Small intestine (tissue), 7 donors: ENCODE results near the gene PDCD7. TPM values are rescaled to one million over a fixed set of nuclear protein-coding genes. Genes with fewer than 3 reads are reported as not detected.
"Not testable (repeated sequence)": the region's sequence is repeated elsewhere in the genome, so short reads cannot be mapped to it uniquely, and the experiment has no call there.

Experiments used
- DNase-seq, 2 donors: peaks; one replicate each; pipeline versions ENCODE4 v3.0.0 to v3.0.0-alpha.2; 2013
- FAIRE-seq: peaks from 2 replicates; lab custom pipeline; 2012; peaks lifted over from hg19 to GRCh38; lab: Jason Lieb, UNC
- H3K27ac ChIP-seq, 3 donors: one replicate each; pipeline ENCODE4 v1.5.1; 2013; ENCODE audit warnings: low read length in 2 of 3, mild to moderate bottlenecking in 2 of 3, control low read depth in 1 of 3, inconsistent platforms in 1 of 3, low read depth in 1 of 3, moderate library complexity in 1 of 3
- H3K27me3 ChIP-seq, 3 donors: one replicate each; pipeline ENCODE4 v1.6.1; 2013; ENCODE audit warnings: low read length in 3 of 3, inconsistent platforms in 1 of 3; ENCODE audit not compliant: control insufficient read depth in 3 of 3, insufficient read depth in 3 of 3
- H3K36me3 ChIP-seq, 3 donors: one replicate each; pipeline ENCODE4 v1.6.1; 2013; ENCODE audit warnings: low read length in 3 of 3, inconsistent platforms in 1 of 3, low read depth in 1 of 3, mild to moderate bottlenecking in 1 of 3, moderate library complexity in 1 of 3; ENCODE audit not compliant: control insufficient read depth in 3 of 3, insufficient read depth in 2 of 3
- H3K4me1 ChIP-seq, 3 donors: one replicate each; pipeline ENCODE4 v1.6.1; 2013; ENCODE audit warnings: low read length in 2 of 3, inconsistent platforms in 1 of 3, low read depth in 1 of 3, mild to moderate bottlenecking in 1 of 3, moderate library complexity in 1 of 3; ENCODE audit not compliant: control insufficient read depth in 3 of 3, insufficient read depth in 2 of 3
- H3K4me3 ChIP-seq, 3 donors: one replicate each; pipeline ENCODE4 v1.5.1; 2013; ENCODE audit warnings: low read length in 3 of 3, control low read depth in 1 of 3, inconsistent platforms in 1 of 3, low read depth in 1 of 3, mild to moderate bottlenecking in 1 of 3, moderate library complexity in 1 of 3
- H3K9me3 ChIP-seq, 2 donors: one replicate each; pipeline ENCODE4 v1.6.1; 2013; ENCODE audit warnings: low read depth in 1 of 2, low read length in 1 of 2; ENCODE audit not compliant: control insufficient read depth in 2 of 2, insufficient read depth in 1 of 2
- WGBS, 3 donors: extraction: QIAGEN DNeasy Blood & Tissue Kit; methylation state at CpG; one replicate each; pipeline ENCODE4 v1.1.7; 2013; 5-methylcytosine and 5-hydroxymethylcytosine counted together
- polyA plus RNA-seq, 4 donors: library from polyadenylated mRNA; stranded (reverse) in 3 of 4; unstranded in 1 of 4; fragments of 200-250 nt in 3 of 4; fragments of 120-200 nt in 1 of 4; gene quantifications; one replicate each; pipeline versions ENCODE4 v1.2.1 to v1.2.3, GENCODE V29; 2013
- donor health status: healthy with polysubstance abuse.
- donor health status: control.
- donor health status: control.
- donor health status: Bipolar disorder and iron deficiency.
- donor health status: healthy.

Gene PDCD7
- polyA plus RNA-seq, 4 donors = 8.4 to 20.5 (median 11.9) TPM

DNA sequence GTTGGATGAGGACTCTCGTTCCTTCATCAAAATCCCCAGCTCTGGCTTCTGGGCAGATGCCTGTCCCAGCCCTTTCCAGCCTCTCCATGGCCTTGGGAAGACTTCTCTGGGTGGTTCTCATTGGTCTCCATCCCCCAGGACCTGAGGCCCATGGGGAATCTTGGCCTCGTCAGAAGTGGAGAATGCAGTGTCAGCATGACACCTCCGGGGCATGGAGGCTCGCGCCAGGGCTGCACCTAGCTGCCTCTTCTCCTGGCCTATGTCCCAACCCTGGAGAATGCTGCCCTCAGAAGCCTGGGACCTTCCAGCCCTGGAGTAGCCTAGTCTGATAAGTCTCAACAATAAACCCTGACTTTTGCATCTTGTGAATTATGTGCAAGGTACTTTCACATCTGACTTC, 54.0 kb downstream of the PDCD7 start:
- Histone ChIP-seq H3K27me3 (peaks cover 0 to 17% (median 0%) of the 10 kb centered on the region in 3 donors), H3K27ac (no peak overlapping the region), H3K36me3 (no peaks in the 10 kb centered on the region), H3K9me3 (peaks cover 0 to 5% of the 10 kb centered on the region in 2 donors), H3K4me3 (no peak overlapping the region), H3K4me1 (peaks cover 0 to 28% (median 5%) of the 10 kb centered on the region in 3 donors)
- peak in 1 of 2 donors; percentile 29 for DNase-seq
- FAIRE-seq = no peak
- WGBS, 3 donors = 81 to 91% (median 82%) methylated on average over 5 of the region's 5 CpGs

DNA sequence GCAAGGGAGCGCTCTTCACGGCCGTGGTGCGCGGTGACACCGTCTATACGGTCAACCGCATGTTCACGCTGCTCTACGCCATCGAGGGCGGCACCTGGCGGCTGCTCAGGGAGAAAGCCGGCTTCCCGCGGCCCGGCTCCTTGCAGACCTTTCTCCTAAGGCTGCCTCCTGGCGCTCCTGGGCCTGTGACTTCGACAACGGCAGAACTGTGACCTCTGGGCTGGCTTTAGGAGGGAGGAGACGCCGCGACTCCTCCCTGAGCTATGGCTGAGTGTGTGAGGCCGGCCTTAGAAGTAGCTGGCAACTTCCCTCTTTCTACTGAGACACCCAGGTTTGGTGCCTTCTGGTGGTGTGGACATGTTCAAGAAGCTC, 55.6 kb downstream of the PDCD7 start:
- DNase-seq = peak; percentile 90 to 93
- no peak for FAIRE-seq
- Histone ChIP-seq H3K36me3 (no peaks in the 10 kb centered on the region), H3K27me3 (peaks cover 0 to 17% (median 0%) of the 10 kb centered on the region in 3 donors), H3K9me3 (peaks cover 0 to 5% of the 10 kb centered on the region in 2 donors), H3K4me3 (no peak overlapping the region), H3K27ac (peak overlapping the region in 1 of 3 donors; percentile 52), H3K4me1 (peaks cover 0 to 18% (median 5%) of the 10 kb centered on the region in 3 donors)
- WGBS, 3 donors = 9 to 14% (median 12%) methylated on average over 24 of the region's 24 CpGs

GRCh38 chr15:65077291-65077980, 56.2 kb downstream of the PDCD7 start:
- FAIRE-seq (no peak), DNase-seq (no peak)
- Histone ChIP-seq H3K27me3 (peaks cover 0 to 17% (median 0%) of the 10 kb centered on the region in 3 donors), H3K27ac (no peak overlapping the region), H3K9me3 (peaks cover 0 to 5% of the 10 kb centered on the region in 2 donors), H3K4me1 (peaks cover 0 to 13% (median 5%) of the 10 kb centered on the region in 3 donors), H3K4me3 (no peak overlapping the region), H3K36me3 (no peaks in the 10 kb centered on the region)
- WGBS, 3 donors = 67 to 78% (median 70%) methylated on average over 73 to 85 of the region's 85 CpGs

GRCh38 chr15:65076486-65077290, 56.9 kb downstream of the PDCD7 start, which contains the start of gene KBTBD13:
Gene KBTBD13, plus strand, starts transcription at chr15:65076746. Its CDS starts 70 bp downstream, at chr15:65076816.
- no peak for FAIRE-seq

GRCh38 chr15:65075607-65076395, 57.8 kb downstream of the PDCD7 start:
- not testable (repeated sequence) for H3K36me3 ChIP-seq, H3K27ac ChIP-seq, DNase-seq, FAIRE-seq, H3K9me3 ChIP-seq, H3K4me3 ChIP-seq
- 77 to 91% (median 80%) methylated on average over 12 of the region's 12 CpGs for WGBS, 3 donors
- Histone ChIP-seq H3K27me3 (peaks cover 0 to 13% (median 0%) of the 10 kb centered on the region in 3 donors), H3K4me1 (peaks cover 2 to 14% (median 5%) of the 10 kb centered on the region in 3 donors)

More at GRCh38 chr15:65076486-65077290, 56.9 kb downstream of the PDCD7 start, which contains the start of gene KBTBD13:
- no peak within 1 kb of the TSS for H3K27ac ChIP-seq
- H3K27me3 ChIP-seq = peaks cover 0 to 16% (median 0%) of the 10 kb centered on the region in 3 donors
- no peaks in the 10 kb centered on the region for H3K36me3 ChIP-seq
- H3K9me3 ChIP-seq = peaks cover 0 to 5% of the 10 kb centered on the region in 2 donors
- H3K4me1 ChIP-seq = peaks cover 0 to 8% (median 5%) of the 10 kb centered on the region in 3 donors
- DNase-seq = no peak
- WGBS, 3 donors = 81 to 90% (median 81%) methylated on average over 65 to 73 of the region's 73 CpGs
- no peak within 1 kb of the TSS for H3K4me3 ChIP-seq

DNA sequence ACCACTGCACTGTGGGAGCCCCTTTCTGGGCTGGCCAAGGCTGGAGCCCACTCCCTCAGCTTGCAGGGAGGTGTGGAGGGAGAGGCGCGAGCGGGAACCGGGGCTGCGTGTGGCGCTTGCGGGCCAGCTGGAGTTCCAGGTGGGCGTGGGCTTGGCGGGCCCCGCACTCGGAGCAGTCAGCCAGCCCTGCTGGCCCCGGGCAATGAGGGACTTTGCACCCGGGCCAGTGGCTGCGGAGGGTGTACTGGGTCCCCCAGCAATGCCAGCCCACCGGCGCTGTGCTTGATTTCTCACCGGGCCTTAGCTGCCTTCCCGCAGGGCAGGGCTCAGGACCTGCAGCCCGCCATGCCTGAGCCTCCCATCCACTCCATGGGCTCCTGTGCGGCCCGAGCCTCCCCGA, 58.7 kb downstream of the PDCD7 start:
- not testable (repeated sequence) for H3K9me3 ChIP-seq, H3K36me3 ChIP-seq, H3K4me3 ChIP-seq, H3K27ac ChIP-seq, FAIRE-seq, DNase-seq
- H3K4me1 ChIP-seq = peaks cover 3 to 14% (median 5%) of the 10 kb centered on the region in 3 donors
- WGBS, 3 donors = 88 to 96% (median 92%) methylated on average over 11 to 17 of the region's 22 CpGs
- peaks cover 0 to 13% (median 0%) of the 10 kb centered on the region in 3 donors for H3K27me3 ChIP-seq

- peak overlapping the region in 1 of 3 donors; percentile 7 for H3K27ac ChIP-seq
- DNase-seq (no peak), FAIRE-seq (no peak)
- 81 to 88% (median 84%) methylated on average over 3 of the region's 3 CpGs for WGBS, 3 donors
- peaks cover 0 to 5% of the 10 kb centered on the region in 2 donors for H3K9me3 ChIP-seq
- no peaks in the 10 kb centered on the region for H3K36me3 ChIP-seq
- H3K4me3 ChIP-seq = no peak overlapping the region
- peaks cover 0 to 17% (median 0%) of the 10 kb centered on the region in 3 donors for H3K27me3 ChIP-seq
- peaks cover 0 to 19% (median 3%) of the 10 kb centered on the region in 3 donors for H3K4me1 ChIP-seq
These were observed 61.0 kb downstream of the PDCD7 start for GRCh38 chr15:65072617-65073016.
